ENCODE results near the gene TMPRSS13.

TMPRSS13 gene

DNA sequence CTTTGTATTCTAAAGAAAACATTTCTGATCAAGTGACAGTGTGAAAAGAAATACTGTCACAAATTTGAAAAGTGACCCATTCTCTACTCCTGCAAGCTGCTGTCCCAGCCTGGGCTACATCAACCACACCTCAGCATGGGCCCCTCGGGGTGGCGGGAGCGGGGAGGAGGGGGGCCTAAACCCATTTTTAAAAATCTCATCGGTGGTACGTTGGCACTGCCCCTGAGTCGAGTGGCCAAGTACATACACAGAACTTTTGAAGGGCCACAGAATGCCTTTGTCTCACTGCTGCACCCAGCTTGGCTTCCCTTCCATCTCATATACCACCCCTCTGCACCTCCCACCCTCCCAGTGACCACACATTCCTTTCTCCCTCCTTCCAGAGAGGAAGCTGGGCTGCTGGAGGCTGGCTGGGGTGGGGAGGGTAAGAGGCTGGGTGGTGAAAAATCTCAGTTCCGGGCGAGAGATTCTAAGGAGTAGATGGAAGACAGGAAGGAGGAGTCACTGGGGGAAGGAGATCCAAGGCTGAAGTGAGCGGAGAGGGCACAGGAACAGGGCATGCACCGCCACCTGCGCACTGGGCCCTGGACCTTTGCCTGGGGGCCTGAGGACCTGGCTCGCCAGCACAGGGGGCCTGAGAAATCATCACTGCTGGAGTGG is 73.9 kb downstream of the TMPRSS13 start:
- DNase-seq (ENCODE audit: low read depth in 2 of 2): no peak

DNA sequence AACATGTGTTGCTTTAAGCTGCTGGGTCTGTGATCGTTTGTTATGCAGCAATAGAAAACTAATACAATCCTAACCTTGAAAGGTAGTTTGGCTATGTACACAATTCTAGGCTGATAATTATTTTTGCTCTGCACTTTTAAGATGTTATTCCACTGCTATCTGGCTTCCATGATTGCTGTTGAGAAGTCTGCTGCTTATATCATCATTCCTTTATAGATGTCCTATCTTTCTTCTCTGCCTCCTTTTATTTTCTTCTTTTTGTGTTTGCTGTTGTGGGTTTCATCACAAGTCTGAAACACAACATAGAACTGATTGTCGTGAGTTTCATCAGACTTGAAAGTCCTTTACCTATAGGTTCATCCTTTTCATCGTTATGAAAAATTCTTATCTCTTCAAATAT is 76.9 kb downstream of the TMPRSS13 start:
- no peak for DNase-seq (ENCODE audit: low read depth in 2 of 2)

GRCh38 chr11:117851852-117852251 is 77.3 kb downstream of the TMPRSS13 start:
- DNase-seq (ENCODE audit: low read depth in 2 of 2): no peak

GRCh38 chr11:117851106-117851505 is 78.1 kb downstream of the TMPRSS13 start:
- no peak for DNase-seq (ENCODE audit: low read depth in 2 of 2)

All from stimulated activated CD4-positive, alpha-beta T cell treated with anti-CD3 and anti-CD28 coated beads, Interleukin-4, amount 100 ng/mL, for 48 hours (primary cell).